Amniotic stem cell (primary cell): Measurements from ENCODE around the gene NAGS.
"Not testable (repeated sequence)": the region's sequence is repeated elsewhere in the genome, so short reads cannot be mapped to it uniquely, and the experiment has no call there.

ENCODE experiments used
- DNase-seq: peaks from one replicate; lab custom pipeline; 2025; lab: John Stamatoyannopoulos, UW

NAGS gene

GRCh38 chr17:44007346-44008204 lies 3.2 kb downstream of the NAGS start:
- no peak for DNase-seq

DNA sequence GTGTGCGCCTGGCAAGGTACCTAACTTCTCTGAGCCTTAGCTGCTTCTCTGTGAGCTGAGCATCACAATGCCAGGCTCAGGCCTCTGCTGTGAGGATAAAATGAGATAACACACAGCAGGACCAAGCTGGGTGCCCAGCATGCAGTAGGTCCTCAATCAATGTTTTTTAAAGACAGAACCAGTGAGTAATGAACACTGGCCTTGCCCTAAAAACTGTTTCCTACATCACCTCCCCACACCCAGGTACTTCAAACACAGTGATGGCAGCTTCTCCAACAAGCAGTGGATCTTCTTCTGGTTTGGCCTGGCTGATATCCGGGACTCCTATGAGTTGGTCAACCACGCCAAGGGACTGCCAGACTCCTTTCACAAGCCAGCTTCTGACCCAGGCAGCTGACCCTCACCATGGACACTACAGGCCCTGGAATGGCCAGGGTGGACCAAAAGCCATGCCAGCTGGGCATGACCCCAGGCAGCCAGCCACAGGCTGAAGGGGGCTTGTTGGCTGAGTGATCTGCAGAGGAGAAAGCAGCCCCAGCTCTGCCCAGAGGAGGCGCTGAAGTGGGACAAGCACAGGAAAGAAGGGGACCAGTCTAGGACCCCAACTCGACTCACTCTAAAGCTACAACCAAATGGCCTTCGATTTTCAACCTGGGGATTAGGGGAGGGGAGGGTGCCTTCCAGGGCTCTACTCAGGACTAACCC lies 3.9 kb downstream of the NAGS start:
- DNase-seq, result no peak

GRCh38 chr17:44010966-44011647 lies 6.7 kb downstream of the NAGS start:
- no peak for DNase-seq

GRCh38 chr17:44011876-44012275 lies 7.5 kb downstream of the NAGS start:
- no peak for DNase-seq

- no peak for DNase-seq
Measured at GRCh38 chr17:44012391-44012790, 8.0 kb downstream of the NAGS start.

GRCh38 chr17:44012874-44013273 lies 8.5 kb downstream of the NAGS start:
- DNase-seq, result no peak

- no peak for DNase-seq
Measured at GRCh38 chr17:44014133-44014436, 9.7 kb downstream of the NAGS start.

GRCh38 chr17:44014437-44015172 lies 10.2 kb downstream of the NAGS start, which contains the start of gene TMEM101:
TMEM101 (minus strand) TSS chr17:44014963; CDS start chr17:44014952, 11 bp downstream.
- DNase-seq, result peak; percentile 84

- not testable (repeated sequence) for DNase-seq
Measured at GRCh38 chr17:44021227-44021626, 16.8 kb downstream of the NAGS start.

DNA sequence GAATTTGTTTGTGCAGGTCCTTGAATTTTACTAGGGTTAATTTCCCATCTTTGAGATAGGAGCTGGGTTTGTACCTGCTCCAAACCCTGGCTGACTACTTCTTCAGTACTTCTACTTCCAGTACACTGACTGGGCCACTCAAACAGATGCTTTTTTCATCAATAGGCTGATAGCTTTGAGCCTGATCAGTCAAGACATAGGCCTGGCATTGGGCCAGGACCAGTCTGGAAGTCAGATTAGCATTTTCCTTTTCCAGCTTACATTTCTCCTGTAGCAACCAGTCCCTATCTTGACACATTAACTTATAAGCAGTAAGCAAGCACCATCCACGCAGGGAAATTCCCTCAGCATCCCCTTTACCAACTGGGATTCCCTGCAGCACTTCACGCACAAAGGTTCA lies 17.8 kb downstream of the NAGS start:
- no peak for DNase-seq

DNA sequence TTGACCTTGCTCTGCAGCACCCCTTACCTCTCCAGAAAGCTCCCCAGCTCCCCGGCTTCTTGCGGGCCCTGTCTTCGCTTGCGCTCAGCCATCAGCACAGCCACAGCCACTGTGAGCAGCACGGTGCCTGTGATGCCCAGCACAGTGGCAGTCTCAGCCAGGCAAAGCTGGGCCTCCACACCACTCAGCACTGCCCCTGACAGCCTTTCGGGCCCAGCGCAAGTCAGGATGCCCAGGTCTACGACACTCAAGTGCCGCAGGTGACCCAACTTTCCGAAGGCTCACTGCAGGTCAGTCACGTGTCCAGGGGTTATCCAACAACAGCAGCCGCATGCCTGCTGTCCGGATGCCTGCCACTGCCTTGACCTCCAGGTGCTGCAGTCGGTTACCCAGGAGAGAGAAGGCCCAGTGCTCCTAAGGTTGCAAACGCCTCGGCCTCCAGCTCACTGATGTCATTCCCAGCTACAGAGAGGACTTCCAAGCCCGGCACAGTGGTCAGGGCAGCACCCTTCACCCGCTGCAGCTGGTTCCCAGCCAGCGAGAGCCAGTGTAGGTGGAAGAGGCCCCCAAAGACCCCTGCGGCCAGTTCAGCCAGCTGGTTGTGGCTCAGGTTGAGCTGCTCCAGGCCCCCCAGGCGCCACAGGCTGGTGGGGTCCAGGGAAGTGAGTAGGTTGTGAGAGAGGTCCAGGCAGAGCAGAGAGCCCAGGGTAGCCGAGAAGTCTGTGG lies 19.3 kb downstream of the NAGS start:
- no peak for DNase-seq

DNA sequence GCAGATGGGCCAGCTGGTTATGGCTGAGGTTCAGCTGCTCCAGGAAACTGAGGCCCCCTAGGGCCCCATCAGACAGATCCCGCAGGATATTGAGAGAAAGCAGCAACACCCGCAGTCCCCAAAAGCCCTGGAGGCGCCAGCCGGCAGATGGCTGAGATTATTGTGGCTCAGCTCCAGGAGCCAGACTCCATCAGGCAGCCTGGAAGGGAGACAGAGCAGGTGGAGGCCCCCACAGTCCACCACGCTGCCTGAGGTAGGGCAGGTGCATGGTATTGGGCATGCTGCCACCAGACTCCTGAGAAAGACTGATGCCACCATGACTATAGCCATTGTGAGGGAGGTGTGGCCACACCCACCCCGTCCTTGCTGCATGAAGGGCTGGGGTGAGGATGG lies 19.8 kb downstream of the NAGS start:
- no peak for DNase-seq

DNA sequence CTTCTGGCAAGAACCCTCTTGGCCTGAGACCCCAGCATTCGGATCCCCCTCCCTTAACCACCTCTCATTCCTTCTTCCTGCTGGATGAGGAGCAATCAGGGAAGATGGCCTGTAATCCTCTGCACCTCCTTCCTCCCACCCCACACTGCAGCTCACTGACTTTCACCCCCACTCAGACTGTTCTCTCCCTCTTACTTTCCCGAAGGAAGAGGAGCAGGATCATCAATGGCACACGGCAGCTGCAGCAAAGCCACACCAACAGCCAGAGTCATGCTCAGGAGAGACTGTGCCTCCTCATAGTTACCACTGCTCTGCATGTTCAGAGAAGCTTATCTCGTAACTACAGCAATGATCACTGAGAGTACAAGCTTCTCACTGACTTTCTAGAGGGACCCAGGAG lies 20.4 kb downstream of the NAGS start:
- no peak for DNase-seq

GRCh38 chr17:44029736-44030135 lies 25.3 kb downstream of the NAGS start:
- DNase-seq, result no peak

GRCh38 chr17:44030482-44030881 lies 26.1 kb downstream of the NAGS start:
- no peak for DNase-seq

- no peak for DNase-seq
Measured at GRCh38 chr17:44033861-44034408, 29.5 kb downstream of the NAGS start.

GRCh38 chr17:44034688-44035087 lies 30.3 kb downstream of the NAGS start:
- DNase-seq, result not testable (repeated sequence)

DNA sequence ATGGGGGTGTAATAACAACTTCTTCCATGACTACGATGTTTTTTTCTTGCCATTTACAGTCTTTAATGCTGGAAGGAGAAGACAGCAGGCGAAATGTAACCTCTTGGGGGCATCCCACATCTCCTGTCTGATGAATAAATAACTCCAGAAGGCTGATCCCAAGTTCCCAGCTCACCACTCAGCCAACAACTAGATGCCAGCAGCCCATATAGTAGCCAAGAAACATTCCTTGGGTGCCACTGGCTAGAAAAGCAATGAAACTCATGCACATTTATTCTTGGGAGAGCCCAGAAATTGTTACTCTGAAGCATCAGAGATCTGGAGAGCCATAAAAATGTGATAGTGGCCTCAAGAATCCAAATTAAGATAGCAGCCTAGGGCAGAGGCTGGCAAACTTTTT lies 33.0 kb downstream of the NAGS start:
- DNase-seq, result no peak

DNA sequence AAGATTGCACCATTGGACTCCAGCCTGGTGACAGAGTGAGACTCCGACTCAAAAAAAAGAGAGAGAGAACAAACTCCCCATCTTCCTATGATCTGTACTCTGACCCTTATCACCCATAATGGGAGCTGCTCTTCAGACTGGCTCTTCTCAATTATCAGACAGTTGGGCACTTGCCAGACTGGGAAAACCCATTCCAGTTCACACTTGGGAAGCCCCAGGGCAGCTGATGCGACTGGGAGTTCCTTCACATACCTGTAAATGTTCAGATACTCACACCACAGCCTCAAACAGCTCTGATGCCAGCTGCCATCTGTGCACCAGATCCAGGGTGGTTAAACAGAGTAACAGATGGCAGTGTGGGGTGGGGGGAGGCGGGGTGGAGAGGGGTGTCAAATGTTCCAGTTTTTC lies 34.2 kb downstream of the NAGS start:
- DNase-seq, result no peak

- no peak for DNase-seq
Measured at GRCh38 chr17:44039829-44040635, 35.6 kb downstream of the NAGS start.
